GM19099 (cell line): Measurements from ENCODE around the gene RINT1.

Experiments
- POLR2A ChIP-seq: IDR thresholded peaks from 3 replicates; pipeline ENCODE4 v1.6.1; 2011; ENCODE audit warnings: low read depth; ENCODE audit not compliant: insufficient read length; ENCODE audit errors: extremely low read depth

Gene RINT1

GRCh38 chr7:105587909-105588635 lies 56.1 kb downstream of the RINT1 start:
- no peak for TF ChIP-seq POLR2A

- TF ChIP-seq POLR2A = no peak
These were observed 57.5 kb downstream of the RINT1 start for GRCh38 chr7:105589356-105590077.

GRCh38 chr7:105590793-105591192 lies 58.8 kb downstream of the RINT1 start:
- TF ChIP-seq POLR2A = no peak

- no peak for TF ChIP-seq POLR2A
These were observed 59.5 kb downstream of the RINT1 start for GRCh38 chr7:105591522-105591921.

GRCh38 chr7:105594034-105594433 lies 62.0 kb downstream of the RINT1 start:
- TF ChIP-seq POLR2A = no peak

GRCh38 chr7:105596866-105597265 lies 64.9 kb downstream of the RINT1 start:
- TF ChIP-seq POLR2A = no peak

GRCh38 chr7:105599551-105599950 lies 67.5 kb downstream of the RINT1 start:
- no peak for TF ChIP-seq POLR2A

GRCh38 chr7:105600720-105601550 lies 68.9 kb downstream of the RINT1 start:
- TF ChIP-seq POLR2A = no peak

- no peak for TF ChIP-seq POLR2A
These were observed 70.6 kb downstream of the RINT1 start for GRCh38 chr7:105602325-105603305.

- TF ChIP-seq POLR2A = no peak
These were observed 78.3 kb downstream of the RINT1 start for GRCh38 chr7:105610165-105610930.

GRCh38 chr7:105611856-105612775 lies 80.1 kb downstream of the RINT1 start:
- no peak for TF ChIP-seq POLR2A

GRCh38 chr7:105612806-105613205 lies 80.8 kb downstream of the RINT1 start:
- TF ChIP-seq POLR2A = no peak

- no peak for TF ChIP-seq POLR2A
These were observed 81.8 kb downstream of the RINT1 start for GRCh38 chr7:105613611-105614330.
